HG03520 (cell line): ENCODE data around the gene MEIOC.

Source experiments
- ATAC-seq: cut with Tn5 transposase; IDR thresholded peaks from one replicate; pipeline ENCODE4 v1.9.1; 2021; ENCODE audit warnings: mild to moderate bottlenecking, moderate library complexity; ENCODE audit not compliant: unreplicated experiment

The MEIOC gene

GRCh38 chr17:44707755-44708400 is 51.6 kb downstream of the MEIOC start:
- ATAC-seq: no peak

- no peak for ATAC-seq
Measured at GRCh38 chr17:44708401-44709263, 52.4 kb downstream of the MEIOC start, which contains the start of gene DBF4B. Gene DBF4B (plus strand): TSS chr17:44708665. CDS start chr17:44708821, 156 bp downstream.

DNA sequence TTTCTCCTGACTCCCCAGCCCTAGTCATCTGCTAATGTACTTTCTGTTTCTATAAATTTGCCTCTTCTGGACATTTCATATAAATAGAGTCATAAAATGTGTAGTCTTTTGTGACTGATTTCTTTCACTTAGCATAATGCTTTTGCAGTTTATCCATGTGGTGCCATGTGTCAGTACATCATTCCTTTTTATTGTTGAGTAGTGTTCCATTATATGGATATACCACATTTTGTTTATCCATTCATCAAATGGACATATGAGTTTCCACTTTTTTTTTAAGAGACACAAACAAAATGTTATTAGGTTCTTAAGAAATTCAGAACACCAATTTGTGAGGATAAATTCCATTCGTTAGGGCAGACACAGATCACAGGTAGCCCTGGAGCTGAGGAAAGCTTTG is 63.2 kb downstream of the MEIOC start:
- no peak for ATAC-seq

DNA sequence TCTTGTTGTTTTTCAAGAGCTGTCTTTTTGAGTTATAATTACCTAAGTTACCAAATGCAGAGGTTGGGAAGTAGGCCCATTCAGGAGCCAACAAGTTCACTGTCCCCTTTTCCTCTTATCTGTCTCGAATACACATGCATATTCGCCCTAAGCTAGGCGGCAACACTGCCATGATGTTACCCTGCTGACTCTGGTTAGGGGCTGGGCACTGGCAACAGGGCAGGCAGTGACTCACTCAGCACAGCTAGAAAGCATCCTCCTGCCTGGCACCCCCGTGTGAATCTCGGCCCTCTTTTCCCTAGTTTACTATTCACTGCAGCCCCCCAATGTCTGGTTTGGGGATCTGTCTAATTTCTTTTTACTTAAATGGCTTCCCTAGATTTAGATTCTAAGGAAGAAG is 66.0 kb downstream of the MEIOC start:
- no peak for ATAC-seq
